K562 (cell line): ENCODE data around the gene NCMAP. TPM values are rescaled to one million over a fixed set of nuclear protein-coding genes. Genes with fewer than 3 reads are reported as not detected.

Experiments
- ATAC-seq: fragments of 200-7000 bp; cut with Tn5 transposase; 3 replicates; pipeline ENCODE4 v1.9.1; 2020; ENCODE audit warnings: moderate library complexity
- BruUV-seq: library from RNA; stranded (reverse); fragments of 400-500 nt; replicated peaks from 2 replicates; lab custom pipeline; 2021; lab: Mats Ljungman, UMichigan
- CTCF ChIA-PET: fragments of 300-600 bp; formaldehyde crosslinking; extraction: SDS; loops from one replicate; lab custom pipeline; 2021; ENCODE audit warnings: low intra/inter-chr PET ratio; lab: Yijun Ruan, JAX
- POLR2A ChIA-PET: fragments of 300-600, 350-650 bp; sonication (Branson Sonifier 250); formaldehyde crosslinking; extraction: SDS; loops from one replicate; lab custom pipeline; 2021; ENCODE audit warnings: antibody characterized with exemption, inconsistent platforms; lab: Yijun Ruan, JAX
- DNase-seq, 4 experiments: peaks; one replicate each; pipeline versions ENCODE4 v3.0.0 to v3.0.0-alpha.2; 2011 to 2018; ENCODE audit warnings: low spot score in 3 of 4, mixed read lengths in 3 of 4; ENCODE audit errors: extremely low read depth in 1 of 4
- FAIRE-seq: peaks from 2 replicates; lab custom pipeline; 2011; peaks lifted over from hg19 to GRCh38; lab: Jason Lieb, UNC
- H2AFZ ChIP-seq: 2 replicates; pipeline ENCODE4 v1.6.0; 2011; ENCODE audit warnings: low read depth, low read length, control low read depth, inconsistent platforms
- H3K27ac ChIP-seq: fragments of 200-600 bp; 3 replicates; pipeline ENCODE4 v1.8.0; 2011; ENCODE audit warnings: low read depth, mild to moderate bottlenecking, control low read depth, inconsistent platforms, low read length, moderate library complexity, mixed read lengths; ENCODE audit errors: extremely low read depth
- H3K27me3 ChIP-seq, 2 experiments: fragments of 300-600 bp in 1 of 2; 2 replicates in 1 of 2; 3 replicates in 1 of 2; pipeline versions ENCODE4 v1.6.0 to v1.8.0; 2011; ENCODE audit warnings: inconsistent platforms in 2 of 2, low read length in 2 of 2, mild to moderate bottlenecking in 1 of 2, mixed read lengths in 1 of 2, moderate library complexity in 1 of 2; ENCODE audit not compliant: control insufficient read depth in 2 of 2, insufficient read depth in 2 of 2
- H3K36me3 ChIP-seq: fragments of 300-600 bp; 3 replicates; pipeline ENCODE4 v1.8.0; 2011; ENCODE audit warnings: mild to moderate bottlenecking, low read length, inconsistent platforms; ENCODE audit not compliant: control insufficient read depth, insufficient read depth
- H3K4me1 ChIP-seq, 2 experiments: fragments of 200-600 bp in 1 of 2; replicated peaks in 1 of 2; 2 replicates in 1 of 2; 3 replicates in 1 of 2; pipeline versions ENCODE4 v1.5.1 to v1.8.0; 2011; ENCODE audit warnings: inconsistent platforms in 2 of 2, low read length in 2 of 2, mild to moderate bottlenecking in 1 of 2, mixed read lengths in 1 of 2, moderate library complexity in 1 of 2; ENCODE audit not compliant: control insufficient read depth in 2 of 2, insufficient read depth in 2 of 2
- H3K4me2 ChIP-seq: 2 replicates; pipeline ENCODE4 v1.6.1; 2011; ENCODE audit warnings: low read length, control low read depth, inconsistent platforms, mixed read lengths; ENCODE audit not compliant: insufficient read depth
- H3K4me3 ChIP-seq: fragments of 200-600 bp; sonication (generic), shearing (Covaris generic); 2 replicates; pipeline ENCODE4 v1.5.1; 2016; ENCODE audit warnings: control low read depth, inconsistent platforms
- H3K79me2 ChIP-seq: fragments of 200-600 bp; 3 replicates; pipeline ENCODE4 v1.8.0; 2011; ENCODE audit warnings: low read length, inconsistent platforms; ENCODE audit not compliant: control insufficient read depth, insufficient read depth
- H3K9ac ChIP-seq, 2 experiments: 2 replicates each; pipeline versions ENCODE4 v1.6.0 to v1.6.1; 2011; ENCODE audit warnings: low read depth in 2 of 2, low read length in 2 of 2, control low read depth in 1 of 2, inconsistent platforms in 1 of 2, mild to moderate bottlenecking in 1 of 2, mixed read lengths in 1 of 2; ENCODE audit not compliant: insufficient read depth in 1 of 2
- H3K9me1 ChIP-seq: one replicate; pipeline ENCODE4 v1.6.0; 2011; ENCODE audit warnings: inconsistent platforms, mild to moderate bottlenecking, low read length, moderate library complexity; ENCODE audit not compliant: control insufficient read depth, insufficient read depth
- H3K9me3 ChIP-seq: replicated peaks from 2 replicates; pipeline ENCODE4 v1.5.1; 2011; ENCODE audit warnings: low read depth, low read length, inconsistent platforms; ENCODE audit not compliant: control insufficient read depth, insufficient read depth
- H4K20me1 ChIP-seq: replicated peaks from 2 replicates; pipeline ENCODE4 v1.6.1; 2011; ENCODE audit warnings: low read length, inconsistent platforms, mixed read lengths; ENCODE audit not compliant: control insufficient read depth, insufficient read depth
- ARID2 ChIP-seq: fragments of 450-650 bp; IDR thresholded peaks from 2 replicates; pipeline ENCODE4 v1.6.1; 2017; ENCODE audit warnings: antibody characterized with exemption, mild to moderate bottlenecking
- ATF4 ChIP-seq: fragments of 450-650 bp; formaldehyde crosslinking; IDR thresholded peaks from 2 replicates; pipeline ENCODE4 v1.4.0; 2022; ENCODE audit warnings: mild to moderate bottlenecking, moderate library complexity
- E2F3 ChIP-seq: fragments of 250-450 bp; sonication (Bioruptor Pico); IDR thresholded peaks from 2 replicates; pipeline ENCODE4 v1.4.0; 2020; ENCODE audit warnings: mild to moderate bottlenecking
- FOXA1 ChIP-seq: fragments of 450-650 bp; IDR thresholded peaks from 2 replicates; pipeline ENCODE4 v1.6.1; 2016; ENCODE audit warnings: mild to moderate bottlenecking, borderline replicate concordance
- RREB1 ChIP-seq: fragments of 250-450 bp; sonication (Bioruptor Pico); IDR thresholded peaks from 2 replicates; pipeline ENCODE4 v1.4.0; 2020
- YY1 ChIP-seq, 3 experiments: IDR thresholded peaks; 2 replicates each; pipeline ENCODE4 v1.6.1; 2011; ENCODE audit warnings: low read length in 2 of 3, mild to moderate bottlenecking in 2 of 3, moderate library complexity in 2 of 3, borderline replicate concordance in 1 of 3, control low read depth in 1 of 3, low read depth in 1 of 3; ENCODE audit not compliant: insufficient read depth in 3 of 3, insufficient replicate concordance in 2 of 3, control insufficient read depth in 1 of 3, insufficient read length in 1 of 3; ENCODE audit errors: extremely low read depth in 1 of 3
- ZBTB5 ChIP-seq: fragments of 450-650 bp; IDR thresholded peaks from 2 replicates; pipeline ENCODE4 v1.6.1; 2017; ENCODE audit warnings: antibody characterized with exemption
- ZNF263 ChIP-seq: sonication (generic); formaldehyde crosslinking; IDR thresholded peaks from 2 replicates; pipeline ENCODE4 v1.8.0; 2022; ENCODE audit warnings: mild to moderate bottlenecking, missing genetic modification reagents, borderline replicate concordance
- WGBS: fragments of 100-300 bp; shearing (Covaris generic); methylation state at CpG from one replicate; pipeline ENCODE4 v1.1.6; 2016; ENCODE audit warnings: low coverage, mixed read lengths; ENCODE audit not compliant: insufficient coverage; ENCODE audit errors: missing lambda C conversion rate; 5-methylcytosine and 5-hydroxymethylcytosine counted together
- in situ Hi-C: fragments of 300-500 bp; cut with MboI; formaldehyde crosslinking; loops from 4 replicates; pipeline ENCODE4 v1.15.0; 2018; ENCODE audit warnings: inconsistent platforms, mixed read lengths
- intact Hi-C: fragments of 100-400 bp; cut with micrococcal nuclease; formaldehyde crosslinking; loops from 2 replicates; pipeline ENCODE4 v1.14.2; 2022
- polyA plus RNA-seq, 8 experiments: library from polyadenylated mRNA; depleted of rRNA in 4 of 8; stranded (reverse) in 5 of 8; unstranded in 3 of 8; fragments of >200 nt; fragmentation: Nextera tagmentation in 2 of 8; fragmentation: Illumina TruSeq in 1 of 8; extraction: Ambion mirVana in 2 of 8; extraction: Trizol in 1 of 8; gene quantifications; 2 replicates each; pipeline versions ENCODE4 v1.2.1 to v1.2.3, GENCODE V29; 2011 to 2014; ENCODE audit warnings: inconsistent platforms in 1 of 8, missing spikeins in 1 of 8
- total RNA-seq, 7 experiments: library from RNA; depleted of rRNA in 6 of 7; stranded (reverse); fragments of >200 nt in 6 of 7; fragmentation: Illumina TruSeq in 2 of 7; extraction: Trizol in 2 of 7; gene quantifications; 2 replicates each; pipeline versions ENCODE4 v1.2.1 to v1.2.3, GENCODE V29; 2011 to 2021; ENCODE audit warnings: low replicate concordance in 1 of 7

NCMAP gene
- total and polyA plus RNA-seq, 9 of the 15 experiments (the other 6 are each of a cell fraction or from before 2014, with no cell fraction given): 0.03 TPM; not detected in 8

GRCh38 chr1:24553931-24554330, 2.0 kb upstream of the NCMAP start:
- no peak overlapping the region for H2AFZ ChIP-seq
- no peaks in the 10 kb centered on the region for H3K79me2 ChIP-seq
- ATAC-seq: no peak
- no peak for DNase-seq
- no peaks in the 10 kb centered on the region for H3K9me3 ChIP-seq
- ChIA-PET CTCF (interaction anchor here (1.2 kb wide), 1 partner anchor 277 kb away, joined by 3 read pairs; no protein-coding TSS in a partner anchor), POLR2A (interaction anchor here (0.7 kb wide), 1 partner anchor 10 kb away, joined by 3 read pairs; no protein-coding TSS in a partner anchor)
- WGBS: 0% methylated on average over 3 of the region's 3 CpGs
- H3K9me1 ChIP-seq: no peaks in the 10 kb centered on the region
- H4K20me1 ChIP-seq: peaks cover 3% of the 10 kb centered on the region
- no peak for FAIRE-seq
- in situ Hi-C loops: no loop called here
- peaks cover 35 to 77% of the 10 kb centered on the region in 2 experiments for H3K27me3 ChIP-seq
- no peak overlapping the region for H3K9ac ChIP-seq
- no peak overlapping the region for H3K27ac ChIP-seq
- BruUV-seq: no TSS peak
- H3K36me3 ChIP-seq: no peaks in the 10 kb centered on the region
- intact Hi-C loops: no loop called here
- H3K4me2 ChIP-seq: no peak overlapping the region
- peaks cover 0 to 7% of the 10 kb centered on the region in 2 experiments; a peak in 2 of 5 replicates for H3K4me1 ChIP-seq
- H3K4me3 ChIP-seq: no peak overlapping the region
- TF ChIP-seq ZNF263 (CRISPR knock-in tag) (no peak), RREB1 (CRISPR knock-in tag) (no peak), YY1 (IDR thresholded peaks at IDR 0.05; ENCODE audit: borderline replicate concordance in 1 of 3, control insufficient read depth in 1 of 3, extremely low read depth in 1 of 3, insufficient read depth in 3 of 3, insufficient read length in 1 of 3, insufficient replicate concordance in 2 of 3, low read depth in 1 of 3, low read length in 2 of 3) (no peak), ATF4 (CRISPR knock-in tag) (no peak), ZBTB5 (no peak), E2F3 (CRISPR knock-in tag) (no peak), FOXA1 (no peak), ARID2 (no peak)
